ENCODE measurements around the gene INAFM2.

The INAFM2 gene

DNA sequence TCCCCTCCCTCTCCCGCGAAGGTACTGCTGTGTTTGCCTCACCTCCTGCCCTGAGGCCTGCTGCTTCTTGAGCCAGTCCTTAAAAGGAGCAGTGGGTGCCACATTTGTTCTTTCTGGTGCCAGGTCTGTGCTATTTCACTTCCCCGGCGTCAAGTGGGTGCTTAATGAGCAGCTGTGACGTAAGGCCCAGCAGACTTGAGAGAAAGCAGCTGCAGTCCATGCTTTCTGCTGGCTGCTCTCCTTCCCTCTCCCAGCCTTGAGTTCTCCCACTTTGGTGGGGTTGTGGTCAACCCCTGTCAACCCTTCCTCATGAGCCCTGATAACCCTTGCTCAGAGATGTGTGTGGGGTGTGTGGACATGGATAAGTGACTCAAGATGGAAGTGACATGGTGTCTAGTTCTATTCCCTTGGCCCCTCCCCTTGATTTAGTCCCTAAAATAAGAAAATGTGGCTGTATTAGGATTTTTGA is 6.9 kb downstream of the INAFM2 start:
- no peak for TF ChIP-seq TOX (CRISPR knock-in tag; IDR thresholded peaks at IDR 0.05; ENCODE audit: borderline replicate concordance)
- TF ChIP-seq PATZ1 (CRISPR knock-in tag; IDR thresholded peaks at IDR 0.05; ENCODE audit: borderline replicate concordance), result no peak
- no peak for TF ChIP-seq SNAI2 (CRISPR knock-in tag; IDR thresholded peaks at IDR 0.05)
- no peak for TF ChIP-seq BACH2 (CRISPR knock-in tag; IDR thresholded peaks at IDR 0.05; ENCODE audit: borderline replicate concordance)
- no peak for TF ChIP-seq RARB (CRISPR knock-in tag; IDR thresholded peaks at IDR 0.05)
- no peak for TF ChIP-seq ARNTL (CRISPR knock-in tag; IDR thresholded peaks at IDR 0.05; ENCODE audit: borderline replicate concordance, low read depth)
- TF ChIP-seq CSDC2 (CRISPR knock-in tag; IDR thresholded peaks at IDR 0.05), result no peak
- TF ChIP-seq, protein P1, sequence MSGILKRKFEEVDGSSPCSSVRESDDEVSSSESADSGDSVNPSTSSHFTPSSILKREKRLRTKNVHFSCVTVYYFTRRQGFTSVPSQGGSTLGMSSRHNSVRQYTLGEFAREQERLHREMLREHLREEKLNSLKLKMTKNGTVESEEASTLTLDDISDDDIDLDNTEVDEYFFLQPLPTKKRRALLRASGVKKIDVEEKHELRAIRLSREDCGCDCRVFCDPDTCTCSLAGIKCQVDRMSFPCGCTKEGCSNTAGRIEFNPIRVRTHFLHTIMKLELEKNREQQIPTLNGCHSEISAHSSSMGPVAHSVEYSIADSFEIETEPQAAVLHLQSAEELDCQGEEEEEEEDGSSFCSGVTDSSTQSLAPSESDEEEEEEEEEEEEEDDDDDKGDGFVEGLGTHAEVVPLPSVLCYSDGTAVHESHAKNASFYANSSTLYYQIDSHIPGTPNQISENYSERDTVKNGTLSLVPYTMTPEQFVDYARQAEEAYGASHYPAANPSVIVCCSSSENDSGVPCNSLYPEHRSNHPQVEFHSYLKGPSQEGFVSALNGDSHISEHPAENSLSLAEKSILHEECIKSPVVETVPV (CRISPR knock-in tag; IDR thresholded peaks at IDR 0.05), result no peak
- ATAC-seq, result no peak; the same call in 2 of the 3 replicates

- TF ChIP-seq GLIS3 (CRISPR knock-in tag; IDR thresholded peaks at IDR 0.05) (no peak), ESRRG (CRISPR knock-in tag; IDR thresholded peaks at IDR 0.05) (no peak), ZFP30 (CRISPR knock-in tag; IDR thresholded peaks at IDR 0.05) (no peak), RARB (CRISPR knock-in tag; IDR thresholded peaks at IDR 0.05) (no peak), CSDC2 (CRISPR knock-in tag; IDR thresholded peaks at IDR 0.05) (no peak), TCF4 (CRISPR knock-in tag; IDR thresholded peaks at IDR 0.05; ENCODE audit: borderline replicate concordance) (no peak), PATZ1 (CRISPR knock-in tag; IDR thresholded peaks at IDR 0.05; ENCODE audit: borderline replicate concordance) (no peak), ZNF70 (CRISPR knock-in tag; IDR thresholded peaks at IDR 0.05) (no peak), TOX (CRISPR knock-in tag; IDR thresholded peaks at IDR 0.05; ENCODE audit: borderline replicate concordance) (no peak), ZNF8 (CRISPR knock-in tag; IDR thresholded peaks at IDR 0.05) (no peak), ZC3H10 (CRISPR knock-in tag; IDR thresholded peaks at IDR 0.05) (no peak), ZFP3 (CRISPR knock-in tag; IDR thresholded peaks at IDR 0.05) (no peak), ARNTL (CRISPR knock-in tag; IDR thresholded peaks at IDR 0.05; ENCODE audit: borderline replicate concordance, low read depth) (no peak), BACH2 (CRISPR knock-in tag; IDR thresholded peaks at IDR 0.05; ENCODE audit: borderline replicate concordance) (no peak), ZNF565 (CRISPR knock-in tag; conservative IDR thresholded peaks at IDR 0.05; ENCODE audit: low read depth) (no peak), ISL1 (CRISPR knock-in tag; IDR thresholded peaks at IDR 0.05) (no peak)
- TF ChIP-seq, protein P1 (CRISPR knock-in tag; IDR thresholded peaks at IDR 0.05), result no peak
- TF ChIP-seq, protein P2, sequence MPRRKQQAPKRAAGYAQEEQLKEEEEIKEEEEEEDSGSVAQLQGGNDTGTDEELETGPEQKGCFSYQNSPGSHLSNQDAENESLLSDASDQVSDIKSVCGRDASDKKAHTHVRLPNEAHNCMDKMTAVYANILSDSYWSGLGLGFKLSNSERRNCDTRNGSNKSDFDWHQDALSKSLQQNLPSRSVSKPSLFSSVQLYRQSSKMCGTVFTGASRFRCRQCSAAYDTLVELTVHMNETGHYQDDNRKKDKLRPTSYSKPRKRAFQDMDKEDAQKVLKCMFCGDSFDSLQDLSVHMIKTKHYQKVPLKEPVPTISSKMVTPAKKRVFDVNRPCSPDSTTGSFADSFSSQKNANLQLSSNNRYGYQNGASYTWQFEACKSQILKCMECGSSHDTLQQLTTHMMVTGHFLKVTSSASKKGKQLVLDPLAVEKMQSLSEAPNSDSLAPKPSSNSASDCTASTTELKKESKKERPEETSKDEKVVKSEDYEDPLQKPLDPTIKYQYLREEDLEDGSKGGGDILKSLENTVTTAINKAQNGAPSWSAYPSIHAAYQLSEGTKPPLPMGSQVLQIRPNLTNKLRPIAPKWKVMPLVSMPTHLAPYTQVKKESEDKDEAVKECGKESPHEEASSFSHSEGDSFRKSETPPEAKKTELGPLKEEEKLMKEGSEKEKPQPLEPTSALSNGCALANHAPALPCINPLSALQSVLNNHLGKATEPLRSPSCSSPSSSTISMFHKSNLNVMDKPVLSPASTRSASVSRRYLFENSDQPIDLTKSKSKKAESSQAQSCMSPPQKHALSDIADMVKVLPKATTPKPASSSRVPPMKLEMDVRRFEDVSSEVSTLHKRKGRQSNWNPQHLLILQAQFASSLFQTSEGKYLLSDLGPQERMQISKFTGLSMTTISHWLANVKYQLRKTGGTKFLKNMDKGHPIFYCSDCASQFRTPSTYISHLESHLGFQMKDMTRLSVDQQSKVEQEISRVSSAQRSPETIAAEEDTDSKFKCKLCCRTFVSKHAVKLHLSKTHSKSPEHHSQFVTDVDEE (CRISPR knock-in tag; IDR thresholded peaks at IDR 0.05), result no peak
- TF ChIP-seq, protein P3, sequence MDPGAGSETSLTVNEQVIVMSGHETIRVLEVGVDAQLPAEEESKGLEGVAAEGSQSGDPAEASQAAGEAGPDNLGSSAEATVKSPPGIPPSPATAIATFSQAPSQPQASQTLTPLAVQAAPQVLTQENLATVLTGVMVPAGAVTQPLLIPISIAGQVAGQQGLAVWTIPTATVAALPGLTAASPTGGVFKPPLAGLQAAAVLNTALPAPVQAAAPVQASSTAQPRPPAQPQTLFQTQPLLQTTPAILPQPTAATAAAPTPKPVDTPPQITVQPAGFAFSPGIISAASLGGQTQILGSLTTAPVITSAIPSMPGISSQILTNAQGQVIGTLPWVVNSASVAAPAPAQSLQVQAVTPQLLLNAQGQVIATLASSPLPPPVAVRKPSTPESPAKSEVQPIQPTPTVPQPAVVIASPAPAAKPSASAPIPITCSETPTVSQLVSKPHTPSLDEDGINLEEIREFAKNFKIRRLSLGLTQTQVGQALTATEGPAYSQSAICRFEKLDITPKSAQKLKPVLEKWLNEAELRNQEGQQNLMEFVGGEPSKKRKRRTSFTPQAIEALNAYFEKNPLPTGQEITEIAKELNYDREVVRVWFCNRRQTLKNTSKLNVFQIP (CRISPR knock-in tag; IDR thresholded peaks at IDR 0.05; ENCODE audit: borderline replicate concordance, low read depth), result no peak
- ATAC-seq, result no peak
These were observed 7.5 kb downstream of the INAFM2 start for GRCh38 chr15:40331026-40331425.
